Heart left ventricle (tissue), 13 donors: Measurements from ENCODE around the gene FAM219A.
A peak's percentile ranks its signal among the peaks of the same experiment; 100 is the strongest.

ENCODE experiments used
- POLR2A ChIP-seq, 2 donors: fragments of 450-650 bp; IDR thresholded peaks; one replicate each; pipeline ENCODE4 v1.6.1; 2017; ENCODE audit warnings: antibody characterized with exemption in 2 of 2, mild to moderate bottlenecking in 2 of 2, moderate library complexity in 2 of 2
- TF ChIP-seq, protein P1 (sequence below), 12 donors: fragments of 200-600 bp; sonication (generic) in 4 of 12; IDR thresholded peaks; one replicate each; pipeline versions ENCODE4 v1.5.0 to v1.8.0; 2018 to 2022; ENCODE audit warnings: antibody characterized with exemption in 12 of 12, mild to moderate bottlenecking in 5 of 12
- donor health status: ischemic (EF 13 %, LVEDD 7.1; RV severe dilation, severe dysfunction).
- donor health status: DM: no; HTN: yes; CAD: no.
- donor health status: DM: no; HTN: no; CAD: no.
- donor health status: ischemic (EF 25% LVEDD 6.9; RV normal size, moderate dysfunction).
- donor health status: ischemic (EF 25% LVEDD 5.7; RV mildly dilated, moderate dysfunction).
- donor health status: ischemic (EF 35%, LVEDD 5.7; RV mildly dilated, moderate dysfunction).
- donor health status: nonischemic (EF 11% LVEDD 7.7; RV severe dilation, severe dysfunction).
- donor health status: DM: yes; HTN: yes; CAD: no.
- donor health status: PGD.
- donor health status: ischemic (EF 29% LVEDD 5.4; RV normal size, mild dysfunction).
- donor health status: nonischemic (EF 23%, LVEDD 6.1; RV moderate dilation, normal function).

DNA sequence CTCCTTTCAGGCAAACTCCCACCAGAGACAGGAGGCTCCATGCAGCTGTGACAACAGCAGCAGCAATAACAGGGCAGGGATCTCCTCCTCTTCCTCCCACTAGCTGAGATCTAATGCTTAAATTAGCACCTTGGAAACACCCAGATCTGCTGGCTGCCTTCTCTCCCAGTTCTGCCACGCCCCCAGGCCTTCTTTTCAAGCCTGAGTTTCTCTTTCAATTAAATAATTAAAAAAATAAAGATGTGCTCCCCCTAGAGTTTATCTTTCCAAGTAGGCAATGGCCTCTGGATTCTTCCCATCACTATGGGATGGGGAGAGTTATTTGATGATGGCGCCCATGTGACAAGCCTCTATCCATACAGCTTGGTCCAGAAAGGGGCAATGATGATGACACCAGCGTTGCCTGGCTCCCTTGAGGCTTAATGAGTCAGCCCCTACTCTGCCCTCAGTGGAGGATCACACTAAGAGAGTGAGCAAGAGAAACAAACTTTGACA is 3.8 kb downstream of the FAM219A start:
- TF ChIP-seq, protein P1, sequence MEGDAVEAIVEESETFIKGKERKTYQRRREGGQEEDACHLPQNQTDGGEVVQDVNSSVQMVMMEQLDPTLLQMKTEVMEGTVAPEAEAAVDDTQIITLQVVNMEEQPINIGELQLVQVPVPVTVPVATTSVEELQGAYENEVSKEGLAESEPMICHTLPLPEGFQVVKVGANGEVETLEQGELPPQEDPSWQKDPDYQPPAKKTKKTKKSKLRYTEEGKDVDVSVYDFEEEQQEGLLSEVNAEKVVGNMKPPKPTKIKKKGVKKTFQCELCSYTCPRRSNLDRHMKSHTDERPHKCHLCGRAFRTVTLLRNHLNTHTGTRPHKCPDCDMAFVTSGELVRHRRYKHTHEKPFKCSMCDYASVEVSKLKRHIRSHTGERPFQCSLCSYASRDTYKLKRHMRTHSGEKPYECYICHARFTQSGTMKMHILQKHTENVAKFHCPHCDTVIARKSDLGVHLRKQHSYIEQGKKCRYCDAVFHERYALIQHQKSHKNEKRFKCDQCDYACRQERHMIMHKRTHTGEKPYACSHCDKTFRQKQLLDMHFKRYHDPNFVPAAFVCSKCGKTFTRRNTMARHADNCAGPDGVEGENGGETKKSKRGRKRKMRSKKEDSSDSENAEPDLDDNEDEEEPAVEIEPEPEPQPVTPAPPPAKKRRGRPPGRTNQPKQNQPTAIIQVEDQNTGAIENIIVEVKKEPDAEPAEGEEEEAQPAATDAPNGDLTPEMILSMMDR (IDR thresholded peaks at IDR 0.05): peak in 6 of 12 donors; percentile 13 to 43 (median 29)
- TF ChIP-seq POLR2A (IDR thresholded peaks at IDR 0.05): no peak
